GM21529 (cell line): Measurements from ENCODE around the gene LIM2.

ENCODE experiments used
- ATAC-seq: cut with Tn5 transposase; IDR thresholded peaks from one replicate; pipeline ENCODE4 v1.9.1; 2021; ENCODE audit not compliant: unreplicated experiment

The LIM2 gene

DNA sequence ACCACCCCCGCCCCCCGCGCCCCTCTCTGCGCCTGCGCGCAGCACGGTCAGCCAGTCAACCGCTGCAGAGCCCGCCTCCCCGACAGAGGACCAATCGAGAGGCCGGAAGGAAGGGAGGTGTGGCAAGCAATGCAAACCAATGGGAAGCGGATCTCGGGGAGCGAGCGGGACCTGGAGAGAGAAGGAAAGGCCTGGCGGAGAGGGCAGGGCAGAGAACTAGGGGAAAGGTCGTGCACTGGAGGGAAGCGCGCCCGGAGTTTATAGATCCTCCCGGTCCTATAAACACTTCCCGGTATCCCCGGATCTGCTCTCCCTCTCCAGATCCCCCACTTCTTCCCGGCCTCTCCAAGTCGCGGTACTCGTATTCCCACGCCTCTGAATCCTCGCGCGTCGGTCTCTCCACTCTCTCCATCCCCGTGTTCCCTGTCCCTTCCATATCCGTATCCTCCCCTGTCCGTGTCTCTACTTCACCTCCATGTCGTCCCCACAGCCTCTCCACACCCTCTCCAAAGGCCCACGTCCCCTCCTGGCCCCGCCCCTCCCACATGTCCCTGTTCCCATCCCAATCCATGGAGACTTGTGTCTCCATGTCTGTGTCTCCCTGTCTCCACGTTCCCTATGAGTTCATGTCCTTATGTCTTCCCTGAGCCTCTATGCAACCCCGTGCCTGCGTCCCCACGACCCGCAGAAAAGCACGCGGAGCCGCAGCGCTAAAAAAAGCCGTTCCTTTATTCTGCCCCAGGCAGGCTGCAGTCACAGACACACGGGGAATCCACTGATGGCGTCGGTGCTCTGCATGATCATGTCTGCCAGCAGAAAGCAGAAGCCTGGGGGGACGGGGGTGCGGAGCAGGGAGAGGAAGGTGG is 21.2 kb downstream of the LIM2 start:
- ATAC-seq, result peak; percentile 49

GRCh38 chr19:51365965-51366388 is 21.8 kb downstream of the LIM2 start, which contains the start of gene ETFB:
Gene ETFB, minus strand, starts transcription at chr19:51366388. Its CDS starts 62 bp downstream, at chr19:51366326.
- ATAC-seq, result no peak

GRCh38 chr19:51365211-51365964 is 22.4 kb downstream of the LIM2 start:
- no peak for ATAC-seq

GRCh38 chr19:51364200-51365106 is 23.3 kb downstream of the LIM2 start:
- no peak for ATAC-seq

DNA sequence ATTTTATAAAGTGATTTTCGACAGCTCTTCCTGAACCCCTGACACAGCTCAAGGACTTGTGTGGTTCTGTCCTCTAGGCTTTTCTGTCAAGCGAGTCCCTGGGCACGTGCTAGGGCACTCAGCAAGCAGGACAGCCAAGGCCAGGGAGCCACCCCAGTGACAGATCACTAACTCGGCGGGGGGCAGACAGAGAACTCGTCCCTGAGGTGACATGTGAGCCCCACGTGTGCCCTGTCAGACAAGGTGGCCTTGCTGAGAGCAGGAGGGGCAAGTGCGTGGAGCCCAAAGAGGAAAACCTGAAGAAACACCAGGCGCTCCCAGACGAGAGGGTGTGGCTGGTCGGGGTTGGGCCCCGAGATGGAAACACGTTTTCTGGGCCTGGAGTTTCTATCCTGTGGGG is 26.5 kb downstream of the LIM2 start:
- no peak for ATAC-seq

- ATAC-seq, result no peak
These were observed 28.5 kb downstream of the LIM2 start for GRCh38 chr19:51359294-51359693.

DNA sequence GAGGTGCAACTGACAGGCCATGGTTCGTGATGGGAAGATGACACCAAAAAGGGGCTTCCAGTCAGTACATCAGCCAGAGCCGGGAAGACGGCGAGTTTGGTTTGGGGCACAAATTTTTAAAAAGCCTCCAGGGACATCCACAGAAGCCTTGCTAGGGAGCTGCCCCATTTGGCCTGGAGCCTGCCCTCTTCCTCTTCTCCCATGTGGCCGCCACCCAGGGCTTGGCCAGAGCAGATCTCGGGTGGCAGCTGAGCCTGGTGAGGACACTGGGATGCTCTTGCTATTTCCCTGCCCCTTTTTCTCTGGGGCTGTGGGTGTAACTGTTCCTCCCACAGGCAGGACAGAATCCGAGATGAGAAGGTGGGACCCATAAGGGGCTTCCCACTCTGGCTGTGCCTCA is 29.8 kb downstream of the LIM2 start:
- no peak for ATAC-seq

DNA sequence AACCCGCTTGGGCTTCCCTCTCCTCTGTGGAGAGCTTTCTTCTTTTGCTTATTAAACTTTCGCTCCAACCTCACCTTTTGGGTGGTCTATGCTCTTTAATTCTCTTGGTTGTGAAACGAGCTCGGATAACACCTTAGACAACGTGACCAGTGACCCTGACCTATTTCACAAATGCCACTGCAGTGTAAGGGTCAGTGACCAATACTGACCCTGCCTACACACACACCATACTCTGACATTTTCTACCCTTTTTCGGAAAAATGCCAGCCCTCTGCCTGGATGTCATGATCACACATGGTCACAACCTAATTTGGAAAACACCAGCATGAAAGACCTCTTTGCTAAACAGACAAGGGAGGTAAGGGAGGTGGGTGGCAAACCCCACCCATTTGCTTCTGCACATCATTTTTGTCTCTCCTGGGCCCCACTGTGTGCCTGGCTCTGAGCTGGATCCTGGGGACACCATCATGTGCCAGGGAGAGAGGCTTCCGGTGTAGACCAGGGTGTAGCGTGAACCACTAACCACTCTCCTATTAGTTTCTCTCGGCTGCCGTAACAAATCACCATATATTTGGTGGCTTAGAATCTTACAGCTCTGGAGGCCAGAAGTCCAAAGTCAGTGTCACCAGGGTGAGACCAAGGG is 31.5 kb downstream of the LIM2 start:
- no peak for ATAC-seq

GRCh38 chr19:51354742-51355148 is 33.0 kb downstream of the LIM2 start:
- no peak for ATAC-seq

GRCh38 chr19:51354103-51354741 is 33.6 kb downstream of the LIM2 start:
- no peak for ATAC-seq

DNA sequence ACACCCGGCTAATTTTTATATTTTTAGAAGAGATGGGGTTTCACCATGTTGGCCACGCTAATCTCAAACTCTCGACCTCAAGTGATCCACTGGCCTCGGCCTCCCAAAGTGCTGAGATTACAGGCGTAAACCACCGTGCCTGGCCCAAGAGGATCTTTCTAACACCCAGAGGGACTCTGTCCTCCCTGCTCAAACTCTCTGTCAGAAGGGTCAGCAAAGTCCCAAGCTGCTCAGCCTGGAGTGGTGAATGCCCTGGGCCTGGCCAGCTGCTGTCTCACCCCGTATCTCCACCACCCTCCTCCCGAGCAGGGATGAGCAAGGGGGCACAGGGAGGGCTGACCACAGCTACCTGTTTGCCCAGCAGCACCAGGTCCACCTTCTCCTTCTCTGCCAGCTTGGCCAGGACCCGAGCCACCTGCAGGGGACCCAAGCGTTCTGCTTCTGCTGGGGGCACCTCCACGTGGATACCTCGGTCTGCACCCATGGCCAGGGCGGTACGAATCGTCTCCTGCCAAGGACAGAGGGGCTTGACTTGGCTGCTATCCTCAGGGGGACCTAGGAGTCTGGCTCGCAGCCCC is 34.9 kb downstream of the LIM2 start:
- ATAC-seq, result no peak

DNA sequence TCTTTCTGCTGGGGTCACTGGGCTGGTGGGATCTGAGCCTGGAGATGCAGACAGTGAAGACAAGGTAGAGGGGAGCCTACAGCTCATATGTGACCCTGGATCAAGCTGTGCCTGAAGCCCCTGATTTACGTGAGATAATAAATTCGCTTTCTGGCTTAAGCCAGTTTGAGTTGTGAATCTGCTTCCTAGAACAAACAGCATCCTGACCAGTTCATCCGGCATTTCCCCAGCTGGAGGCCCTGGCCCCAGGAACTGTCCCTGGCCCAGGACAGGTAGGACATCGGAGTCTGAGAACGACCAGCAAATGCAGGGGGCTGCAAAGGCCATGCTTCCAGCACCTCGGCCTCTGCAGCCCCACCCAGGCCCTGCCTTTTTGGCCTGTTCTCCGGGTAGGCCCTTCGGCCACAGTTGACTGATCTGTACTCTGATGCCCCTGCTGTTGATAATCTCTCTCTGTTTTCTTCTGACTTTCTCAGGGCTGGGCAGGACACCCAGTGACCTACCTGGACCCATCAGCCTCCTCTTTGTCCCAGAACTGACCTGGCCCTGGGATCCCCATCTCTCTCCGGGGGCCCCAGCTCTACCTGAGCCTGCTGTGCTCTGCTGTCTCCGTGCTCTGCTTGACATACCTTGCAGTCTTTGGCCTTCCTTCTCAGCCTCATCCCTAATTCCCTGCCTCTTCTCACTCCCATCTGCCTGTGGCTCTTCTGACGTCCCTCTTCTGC is 36.3 kb downstream of the LIM2 start:
- ATAC-seq, result no peak

DNA sequence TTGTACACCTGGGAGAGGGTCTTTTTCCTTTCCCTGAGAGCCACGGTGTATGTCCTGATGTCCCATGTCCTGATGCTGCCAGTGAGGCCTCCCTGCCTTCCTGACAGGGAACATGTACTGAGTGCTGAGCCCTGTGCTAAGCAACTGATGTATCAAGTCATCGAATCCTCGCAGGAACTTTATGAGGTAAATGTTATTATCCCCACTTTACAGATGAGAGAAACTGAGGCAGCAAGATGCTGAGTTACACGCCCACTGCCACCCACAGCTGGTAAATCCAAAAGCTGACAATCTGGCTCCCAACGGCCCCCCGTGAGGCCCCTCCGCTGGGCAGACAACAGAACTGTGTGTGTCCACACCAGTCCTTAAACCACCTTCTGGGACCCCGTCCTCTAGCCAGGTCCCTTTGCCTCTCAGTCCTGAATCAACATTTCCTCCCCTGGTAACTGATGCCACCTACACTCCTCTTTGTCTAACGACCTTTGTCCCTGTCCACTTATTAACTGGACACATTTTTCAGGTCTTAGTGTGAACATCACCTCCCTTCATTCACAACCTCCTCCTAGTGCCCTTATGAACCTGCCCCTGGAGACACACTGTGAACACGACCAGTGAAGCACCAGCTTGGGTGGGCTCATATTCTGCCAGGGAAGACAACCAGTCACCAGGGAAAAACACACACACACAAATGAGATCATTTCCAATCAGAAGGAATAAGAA is 40.4 kb downstream of the LIM2 start:
- ATAC-seq, result no peak

- no peak for ATAC-seq
These were observed 41.0 kb downstream of the LIM2 start for GRCh38 chr19:51346742-51347141.

- no peak for ATAC-seq
These were observed 42.6 kb downstream of the LIM2 start for GRCh38 chr19:51345076-51345620.

GRCh38 chr19:51342631-51343569 is 44.9 kb downstream of the LIM2 start:
- ATAC-seq, result no peak

DNA sequence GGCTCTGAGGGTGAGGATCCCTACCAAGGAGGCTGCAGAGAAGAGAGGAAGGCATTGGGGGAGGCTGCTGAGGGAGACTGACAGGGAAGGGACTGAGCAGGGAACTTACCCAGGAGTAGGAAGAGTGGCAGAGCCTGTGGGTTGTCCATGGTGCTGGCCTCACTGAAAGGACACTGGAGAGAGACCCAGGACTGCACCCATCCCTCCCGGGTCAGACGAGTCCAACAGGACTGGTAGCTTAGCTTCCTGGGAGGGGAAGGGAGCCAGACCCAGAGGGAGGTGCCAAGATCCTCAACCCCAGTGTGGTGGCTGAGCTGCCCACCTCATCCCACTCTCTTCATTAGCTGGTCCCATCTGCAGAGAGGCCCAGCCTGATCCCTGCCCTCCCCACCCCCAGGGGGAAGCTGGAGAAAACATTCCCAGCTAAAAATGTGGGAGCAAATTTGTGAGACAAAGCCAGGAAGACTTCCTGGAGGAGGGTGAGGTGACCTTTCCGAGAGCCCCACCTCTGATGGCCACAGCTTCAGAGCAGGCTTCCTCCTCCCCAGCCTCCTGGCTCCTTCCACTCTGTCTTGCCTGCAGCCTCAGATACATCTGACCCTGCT is 45.7 kb downstream of the LIM2 start, which contains the start of gene VSIG10L:
Gene VSIG10L, minus strand, starts transcription at position 164 of the 605 bp plus-strand sequence. Its CDS starts 15 bp downstream, at position 149.
- ATAC-seq, result no peak
